Testis (tissue), 2 donors: ENCODE measurements around the gene BTRC.

Experiments used
- POLR2A ChIP-seq: fragments of 450-650 bp; IDR thresholded peaks from one replicate; pipeline ENCODE4 v1.6.1; 2017; ENCODE audit warnings: antibody characterized with exemption, mild to moderate bottlenecking, moderate library complexity
- TF ChIP-seq, protein P1 (sequence below), 3 experiments: fragments of 450-650 bp in 2 of 3; fragments of 200-600 bp in 1 of 3; sonication (generic) in 1 of 3; IDR thresholded peaks; one replicate each; pipeline ENCODE4 v1.5.1; 2016 to 2019; ENCODE audit warnings: antibody characterized with exemption in 3 of 3, mild to moderate bottlenecking in 2 of 3, moderate library complexity in 1 of 3

DNA sequence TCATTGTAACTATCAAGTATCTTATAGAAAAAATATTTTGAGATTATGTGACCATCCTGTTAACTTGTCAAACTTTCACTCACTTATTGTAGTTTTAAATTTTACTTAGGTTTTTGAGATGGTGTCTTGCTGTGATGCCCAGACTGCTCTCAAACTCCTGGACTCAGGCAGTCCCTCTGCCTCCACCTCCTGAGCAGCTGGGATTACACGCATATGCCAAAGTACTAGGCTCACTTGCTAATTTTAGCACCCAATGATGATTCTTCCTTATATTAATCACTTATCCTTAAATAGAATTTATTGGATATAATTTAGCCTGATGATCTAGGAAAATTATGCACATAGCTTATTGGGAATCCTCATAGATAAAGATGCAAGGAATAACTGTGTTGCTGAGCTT is 104.9 kb downstream of the BTRC start:
- TF ChIP-seq, protein P1, sequence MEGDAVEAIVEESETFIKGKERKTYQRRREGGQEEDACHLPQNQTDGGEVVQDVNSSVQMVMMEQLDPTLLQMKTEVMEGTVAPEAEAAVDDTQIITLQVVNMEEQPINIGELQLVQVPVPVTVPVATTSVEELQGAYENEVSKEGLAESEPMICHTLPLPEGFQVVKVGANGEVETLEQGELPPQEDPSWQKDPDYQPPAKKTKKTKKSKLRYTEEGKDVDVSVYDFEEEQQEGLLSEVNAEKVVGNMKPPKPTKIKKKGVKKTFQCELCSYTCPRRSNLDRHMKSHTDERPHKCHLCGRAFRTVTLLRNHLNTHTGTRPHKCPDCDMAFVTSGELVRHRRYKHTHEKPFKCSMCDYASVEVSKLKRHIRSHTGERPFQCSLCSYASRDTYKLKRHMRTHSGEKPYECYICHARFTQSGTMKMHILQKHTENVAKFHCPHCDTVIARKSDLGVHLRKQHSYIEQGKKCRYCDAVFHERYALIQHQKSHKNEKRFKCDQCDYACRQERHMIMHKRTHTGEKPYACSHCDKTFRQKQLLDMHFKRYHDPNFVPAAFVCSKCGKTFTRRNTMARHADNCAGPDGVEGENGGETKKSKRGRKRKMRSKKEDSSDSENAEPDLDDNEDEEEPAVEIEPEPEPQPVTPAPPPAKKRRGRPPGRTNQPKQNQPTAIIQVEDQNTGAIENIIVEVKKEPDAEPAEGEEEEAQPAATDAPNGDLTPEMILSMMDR (IDR thresholded peaks at IDR 0.05), result no peak
- TF ChIP-seq POLR2A, result no peak
